ENCODE measurements around the gene FUT6.

GRCh38 chr19:5809469-5809868 lies 30.0 kb downstream of the FUT6 start:
- TF ChIP-seq CTCF (IDR thresholded peaks at IDR 0.05) (no peak), POLR2A (IDR thresholded peaks at IDR 0.05) (no peak)
